T follicular helper cell (primary cell): Measurements from ENCODE around the gene VCAN.

Experiments
- DNase-seq: peaks from one replicate; pipeline ENCODE4 v3.0.0-alpha.2; 2020; ENCODE audit warnings: low read depth

VCAN gene

DNA sequence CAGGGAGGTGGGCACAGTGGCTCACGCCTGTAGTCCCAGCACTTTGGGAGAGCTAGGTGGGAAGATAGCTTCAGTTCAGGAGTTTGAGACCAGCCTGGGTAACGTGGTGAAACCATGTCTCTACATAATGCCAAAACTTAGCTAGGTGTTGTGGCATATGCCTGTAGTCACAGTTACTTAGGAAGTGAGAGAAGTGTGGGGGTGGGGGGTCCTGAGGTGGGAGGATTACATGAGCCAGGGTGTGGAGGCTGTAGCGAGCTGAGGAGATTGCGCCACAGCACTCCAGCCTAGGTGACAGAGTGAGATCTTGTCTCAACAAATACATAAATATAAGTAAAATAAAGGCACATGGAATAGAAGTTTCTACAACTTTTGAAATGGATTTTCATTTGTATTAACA, 23.1 kb downstream of the VCAN start:
- DNase-seq = no peak

DNA sequence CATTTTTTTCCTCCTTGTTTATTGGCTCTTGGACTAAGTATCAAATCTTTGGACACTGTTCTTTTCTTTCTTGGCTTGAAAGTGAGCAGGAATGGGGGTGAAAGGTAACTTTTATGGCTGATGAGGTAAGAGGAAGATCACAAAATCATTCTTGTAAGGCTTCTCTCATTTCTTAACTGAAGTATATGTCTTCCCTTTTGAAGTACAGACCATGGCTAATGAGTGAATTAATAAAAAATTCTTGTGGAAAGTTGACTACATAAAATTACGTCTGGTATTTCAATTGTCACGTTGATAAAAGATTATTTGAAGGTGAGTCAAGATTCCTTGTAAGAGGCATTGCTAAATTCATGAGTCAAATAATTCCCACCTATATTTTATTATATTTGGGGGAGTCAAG, 25.1 kb downstream of the VCAN start:
- DNase-seq = no peak

DNA sequence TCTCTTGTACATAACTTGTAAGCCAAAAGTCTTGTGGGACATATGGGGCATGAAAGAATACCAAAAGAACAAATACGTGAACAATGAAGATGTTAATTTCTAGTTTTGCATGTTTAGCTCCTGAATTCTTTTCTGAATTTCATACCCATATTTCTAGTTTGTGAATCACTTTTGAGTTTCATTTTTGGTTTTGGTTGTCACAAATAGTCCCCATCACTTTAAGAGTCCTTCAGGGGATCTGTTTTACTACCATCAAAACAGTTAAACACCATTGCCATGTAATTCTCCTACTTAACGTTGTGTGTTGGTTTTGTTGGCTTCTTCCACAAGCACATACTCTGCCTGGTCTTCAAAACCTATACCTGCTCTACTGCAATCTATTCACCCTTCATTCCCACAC, 27.0 kb downstream of the VCAN start:
- DNase-seq = no peak

DNA sequence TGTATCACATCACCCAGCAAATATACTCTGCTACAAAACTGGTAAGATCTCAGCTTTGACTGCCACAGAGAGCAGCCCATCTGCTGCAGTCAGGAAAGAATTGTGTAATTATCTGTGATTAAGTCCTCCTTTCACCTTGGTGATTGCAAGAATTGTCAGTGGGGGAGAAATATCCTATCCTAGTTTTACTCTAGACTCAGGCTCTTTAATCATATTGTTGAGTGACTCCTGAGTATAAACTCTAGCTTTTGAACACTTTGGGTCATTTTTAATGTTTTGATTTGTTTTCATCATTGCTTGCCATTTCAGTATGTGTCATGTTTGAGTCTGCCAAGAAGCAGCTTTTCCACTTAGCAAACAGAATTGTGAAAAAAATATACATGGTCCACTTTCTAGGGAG, 32.1 kb downstream of the VCAN start:
- DNase-seq = no peak

DNA sequence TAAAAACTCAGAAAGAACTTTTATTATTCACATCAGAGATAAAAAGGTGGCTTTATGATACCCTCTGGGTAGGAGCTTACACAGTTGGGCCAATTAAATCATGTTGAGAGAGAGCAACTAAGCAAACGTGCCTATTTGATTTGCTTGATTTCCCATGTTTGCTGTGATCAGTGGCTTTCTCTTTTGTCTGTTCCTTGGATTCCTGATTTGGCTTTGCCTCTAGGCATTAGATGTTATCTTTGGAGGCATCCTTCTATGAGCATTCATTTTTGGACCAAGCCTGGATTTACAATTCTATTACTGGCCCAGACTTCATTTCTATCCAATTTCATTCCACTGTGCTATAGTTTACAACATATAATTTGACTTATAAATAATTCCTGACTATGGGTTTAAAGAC, 35.9 kb downstream of the VCAN start:
- no peak for DNase-seq

DNA sequence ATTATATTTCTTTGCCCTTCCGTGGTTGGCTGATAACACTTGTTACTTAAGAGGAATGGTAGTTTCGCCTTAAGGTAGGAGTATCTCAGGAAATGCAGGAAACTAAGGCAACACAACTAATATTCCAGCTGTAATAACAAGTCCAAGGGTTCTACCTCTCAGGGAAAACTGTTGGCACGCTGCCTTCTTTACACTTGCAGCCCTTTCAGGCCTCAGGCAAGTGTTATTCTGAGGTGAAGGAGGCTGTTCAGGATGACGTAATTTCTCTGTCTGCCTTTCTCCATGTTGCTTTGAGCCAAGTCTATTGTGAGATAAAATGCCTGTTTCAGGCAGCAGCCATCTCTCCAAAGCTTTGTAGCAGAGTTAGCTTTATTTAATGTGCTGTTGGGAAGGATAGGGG, 38.0 kb downstream of the VCAN start:
- DNase-seq = no peak

DNA sequence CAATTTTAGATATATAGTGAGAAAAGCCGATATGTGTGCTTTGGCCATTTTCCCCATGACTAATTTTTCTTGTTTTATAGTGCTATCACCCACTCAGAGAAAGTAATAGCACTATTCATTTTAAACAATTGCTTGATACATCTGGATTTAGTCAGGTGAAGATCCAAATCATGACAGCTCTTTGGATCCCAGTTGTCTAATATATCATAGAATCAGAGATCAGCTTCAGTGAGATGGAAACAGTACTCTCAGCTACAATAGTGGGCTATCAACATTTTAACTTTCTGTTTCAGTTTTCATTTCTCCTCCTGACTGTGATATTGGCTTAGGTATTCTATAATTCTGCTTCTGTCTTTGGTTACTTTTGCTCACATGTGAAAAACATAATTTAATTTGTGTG, 38.7 kb downstream of the VCAN start:
- no peak for DNase-seq

DNA sequence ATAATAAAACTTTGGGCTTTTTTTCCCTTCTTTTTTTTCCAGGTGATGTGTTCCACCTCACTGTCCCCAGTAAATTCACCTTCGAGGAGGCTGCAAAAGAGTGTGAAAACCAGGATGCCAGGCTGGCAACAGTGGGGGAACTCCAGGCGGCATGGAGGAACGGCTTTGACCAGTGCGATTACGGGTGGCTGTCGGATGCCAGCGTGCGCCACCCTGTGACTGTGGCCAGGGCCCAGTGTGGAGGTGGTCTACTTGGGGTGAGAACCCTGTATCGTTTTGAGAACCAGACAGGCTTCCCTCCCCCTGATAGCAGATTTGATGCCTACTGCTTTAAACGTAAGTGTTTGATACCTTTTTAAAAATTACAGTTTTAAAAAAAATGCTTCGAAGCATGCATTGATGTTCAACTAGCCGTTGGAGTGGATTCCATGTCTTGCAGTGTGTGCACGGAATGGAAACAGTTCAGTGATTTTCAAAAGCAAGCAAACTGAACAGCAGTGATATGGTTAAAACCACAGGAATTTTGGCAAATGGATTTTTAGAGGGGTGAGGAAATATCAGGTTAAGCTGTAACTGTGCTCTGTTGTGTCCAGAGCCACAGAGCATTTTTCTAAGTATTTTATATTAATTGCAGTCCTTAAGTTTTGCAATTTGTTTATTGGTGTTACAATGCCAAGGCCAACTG, 40.7 kb downstream of the VCAN start:
- DNase-seq = no peak

DNA sequence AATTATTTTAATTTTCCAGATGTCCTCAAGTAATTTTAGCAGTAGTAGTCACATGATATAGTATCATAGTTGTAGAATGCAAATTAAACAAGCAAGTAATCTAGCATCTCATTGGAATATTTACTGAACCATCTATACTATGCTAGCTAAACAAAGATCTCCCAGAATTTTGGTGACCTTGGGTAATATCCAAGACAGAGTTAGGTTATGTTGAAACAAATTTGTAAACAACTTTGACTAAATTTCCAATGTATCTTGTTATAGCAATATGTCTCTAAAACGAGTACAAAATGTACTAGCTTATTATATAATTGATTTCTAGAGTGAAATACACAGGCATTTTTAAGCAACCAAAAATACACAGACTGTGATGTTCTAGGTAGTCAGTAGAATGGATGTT, 41.5 kb downstream of the VCAN start:
- DNase-seq = no peak

DNA sequence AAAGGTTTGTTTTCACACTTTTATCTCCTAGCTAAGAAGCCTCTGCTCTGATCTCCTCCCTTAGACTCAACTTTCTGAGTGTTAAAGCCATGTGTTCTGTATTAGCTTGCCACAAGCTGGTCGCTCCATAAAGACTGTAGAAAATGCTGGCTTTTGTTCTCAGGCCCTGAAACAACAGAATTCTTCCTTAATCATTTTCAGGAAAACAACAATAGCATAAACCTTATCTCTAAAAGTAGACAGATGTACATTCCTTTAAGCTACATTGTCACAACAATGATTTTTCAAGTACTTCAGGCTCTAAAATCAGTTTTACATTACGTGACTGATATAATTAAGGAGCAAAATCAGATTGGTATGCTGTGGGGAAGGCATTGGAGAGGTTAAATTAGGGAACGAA, 41.9 kb downstream of the VCAN start:
- no peak for DNase-seq

DNA sequence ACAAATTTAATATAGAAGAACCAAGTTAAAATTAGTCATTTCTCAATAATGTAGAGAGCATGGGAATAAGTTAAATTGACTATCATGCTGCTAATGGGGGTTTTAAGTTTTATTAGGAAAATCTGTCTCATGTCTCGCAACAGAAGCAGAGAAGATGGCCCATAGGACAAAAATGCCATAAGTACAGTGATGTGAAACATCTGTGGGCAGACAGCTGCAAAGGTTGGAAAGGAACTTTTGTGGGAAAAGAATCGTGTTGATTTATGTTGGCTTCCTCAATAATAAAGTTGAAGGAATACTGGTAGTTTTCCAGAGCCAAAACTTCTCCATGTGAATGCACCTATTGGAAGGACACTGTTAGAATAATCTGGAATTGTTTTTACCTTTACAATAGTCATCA, 44.8 kb downstream of the VCAN start:
- DNase-seq = no peak

DNA sequence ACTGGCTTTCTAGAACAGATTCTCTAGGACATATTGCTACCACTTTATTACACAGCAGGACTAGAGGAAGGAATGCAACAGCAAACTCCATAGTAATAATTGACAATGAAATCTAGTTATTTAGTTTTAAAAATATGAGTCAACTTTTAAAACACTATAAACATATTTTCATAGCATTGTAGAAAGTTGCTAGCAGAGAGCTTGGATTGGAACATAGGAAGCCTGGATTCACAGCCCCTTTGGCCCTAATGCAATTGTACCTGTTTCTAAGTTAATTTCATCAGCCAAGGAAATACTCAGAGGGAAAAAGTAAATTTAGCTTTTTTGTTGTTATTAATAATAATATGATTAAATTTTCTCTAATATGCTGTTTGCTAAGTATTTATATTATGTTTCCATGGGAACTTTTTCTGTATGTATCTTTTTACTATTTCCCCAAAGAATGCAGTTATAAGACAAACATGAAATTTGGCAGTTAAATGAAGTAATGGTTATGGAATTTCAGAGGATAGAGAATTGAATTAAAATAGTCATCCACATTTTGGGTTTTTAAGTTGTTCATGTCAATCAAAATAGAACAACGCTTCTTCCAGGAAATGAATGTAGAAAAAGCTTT, 45.6 kb downstream of the VCAN start:
- no peak for DNase-seq

DNA sequence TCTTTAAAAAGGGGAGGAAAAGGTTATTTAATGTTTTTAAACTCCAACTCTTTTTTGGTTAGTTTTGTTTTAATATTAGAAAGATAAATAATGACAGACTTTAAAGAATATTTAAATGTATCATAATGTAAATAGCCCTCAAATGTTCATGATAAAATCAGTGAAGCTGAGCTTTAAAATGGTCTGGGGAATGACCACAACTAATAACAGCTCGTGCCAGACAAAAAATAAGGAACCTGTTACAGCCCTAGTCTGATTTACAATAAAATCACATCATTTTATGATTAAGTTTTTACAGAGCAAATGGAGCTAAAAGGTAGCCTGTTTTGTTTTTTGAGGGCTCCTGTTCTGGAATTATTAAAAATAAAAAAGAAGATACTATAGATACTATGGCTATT, 46.1 kb downstream of the VCAN start:
- DNase-seq = no peak

DNA sequence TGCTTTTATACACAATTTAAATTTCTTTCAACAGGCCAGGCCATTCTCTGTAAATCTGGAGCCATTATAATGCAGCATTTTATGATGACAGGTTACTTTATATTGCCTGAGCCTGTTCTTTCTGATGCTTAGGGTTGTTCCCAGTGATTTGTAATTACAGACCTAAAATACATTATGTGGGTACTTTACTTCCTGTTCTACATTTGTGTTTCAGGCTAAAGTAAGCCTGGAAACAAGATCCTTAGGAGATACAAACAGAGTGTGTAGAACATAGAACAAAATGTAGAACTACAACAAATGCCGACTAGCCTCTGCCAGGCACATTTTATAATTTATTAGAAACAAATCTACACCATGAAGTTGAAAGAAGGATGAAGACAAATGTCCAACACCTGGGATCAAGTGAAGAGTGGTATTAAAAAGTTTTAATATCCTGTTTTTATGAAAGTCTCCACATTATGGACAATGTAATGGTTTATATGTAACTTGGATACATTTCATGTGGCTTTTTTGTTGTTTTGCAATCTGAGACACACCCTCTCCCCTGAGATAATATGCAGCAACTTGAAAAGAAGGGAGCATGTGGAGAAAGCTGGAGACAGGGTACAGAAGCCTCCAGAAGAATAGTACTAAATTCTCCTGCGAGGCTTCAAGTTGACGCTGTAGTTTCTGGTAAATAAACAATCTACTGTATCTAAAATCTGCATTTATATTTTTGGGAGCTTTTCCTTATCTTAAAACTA, 46.9 kb downstream of the VCAN start:
- DNase-seq = no peak

DNA sequence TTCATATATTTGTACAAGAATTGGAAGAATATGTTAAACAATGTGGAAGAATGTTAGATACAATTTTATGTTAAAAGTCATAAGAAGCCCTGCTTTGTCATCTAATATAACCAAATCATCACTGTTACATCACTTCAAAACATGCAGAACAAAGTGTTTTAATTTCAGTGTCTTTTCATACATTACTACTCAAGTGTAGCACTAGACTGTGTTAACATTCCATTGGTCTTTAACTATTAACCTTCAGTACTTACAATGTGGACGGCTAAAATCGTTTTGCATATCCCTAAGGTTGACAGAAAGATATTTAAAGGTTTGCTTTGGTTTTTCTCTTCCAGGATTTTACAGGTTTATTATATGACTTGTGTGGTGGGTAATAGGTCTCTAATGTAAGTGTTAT, 50.9 kb downstream of the VCAN start:
- DNase-seq = no peak

DNA sequence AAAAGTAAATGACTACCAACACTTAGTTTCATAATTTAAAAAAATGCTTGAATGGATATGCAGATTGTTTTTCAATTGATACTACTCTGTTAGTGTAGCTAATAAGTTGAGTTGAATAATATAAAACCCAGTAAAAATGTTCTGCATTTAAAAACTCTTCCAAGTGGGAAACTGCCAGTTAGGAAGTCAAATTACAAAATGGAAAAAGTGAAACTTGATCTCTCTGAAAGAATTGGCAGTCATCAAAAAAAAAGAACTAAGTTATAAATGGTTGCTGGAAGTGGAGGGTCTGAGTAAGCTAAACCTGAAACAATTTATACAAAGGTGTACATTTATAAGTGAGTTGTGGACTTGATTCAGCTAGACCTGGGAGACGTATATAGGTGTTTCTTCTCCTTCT, 52.4 kb downstream of the VCAN start:
- DNase-seq = no peak

DNA sequence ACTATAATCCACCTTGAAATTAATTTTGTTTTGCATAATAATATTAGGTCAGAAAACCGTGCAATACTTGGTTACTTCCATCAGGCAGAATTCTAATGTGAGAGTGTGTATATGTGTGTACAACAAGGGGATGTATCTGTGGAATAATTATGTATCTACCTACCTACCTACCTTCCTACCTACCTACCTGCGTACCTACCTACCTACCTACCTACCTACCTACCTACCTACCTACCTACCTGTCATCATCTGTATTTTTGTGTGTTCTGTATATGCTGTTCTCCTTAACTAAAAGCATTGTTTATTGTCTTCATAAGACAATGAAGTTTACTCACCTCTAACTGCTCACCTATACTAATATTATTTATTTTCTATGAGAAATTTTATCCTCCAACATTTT, 52.8 kb downstream of the VCAN start:
- DNase-seq = no peak

DNA sequence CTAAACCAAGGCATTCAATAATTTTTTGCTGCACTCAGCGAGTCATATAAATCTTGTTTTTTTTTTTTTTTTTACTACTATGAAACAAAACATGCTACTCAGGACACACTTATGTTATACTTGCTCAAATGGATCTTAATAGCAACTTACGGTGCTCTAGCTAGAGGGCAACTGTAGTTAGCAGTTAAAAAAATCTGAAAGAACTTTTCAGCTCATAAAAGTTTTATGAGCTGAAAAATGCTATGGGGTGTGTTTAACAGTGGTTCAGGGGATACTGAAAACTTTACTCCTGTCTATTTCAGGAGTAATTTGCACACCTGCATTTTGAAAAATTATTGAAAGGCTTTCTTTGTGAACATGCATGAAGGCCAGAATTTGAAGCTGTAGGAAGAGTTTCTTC, 53.4 kb downstream of the VCAN start:
- DNase-seq = no peak

DNA sequence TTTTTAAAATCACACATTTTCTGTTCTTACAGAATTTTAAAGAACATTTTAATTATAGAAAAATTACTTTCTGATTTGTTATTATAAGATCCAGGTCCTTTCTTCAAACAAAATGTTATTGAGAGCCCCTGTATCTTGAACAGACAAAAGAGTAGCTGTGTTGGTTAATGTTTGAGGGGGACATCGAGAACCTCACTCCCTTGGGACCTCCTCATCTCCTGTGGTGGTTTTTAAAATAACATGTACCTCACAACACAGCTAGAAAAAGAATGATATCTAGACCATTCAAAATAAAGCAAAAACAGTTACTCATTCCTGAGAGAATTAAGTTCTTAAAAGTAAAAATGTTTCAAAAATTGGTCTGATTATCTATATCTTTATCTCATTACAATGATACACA, 54.7 kb downstream of the VCAN start:
- no peak for DNase-seq

DNA sequence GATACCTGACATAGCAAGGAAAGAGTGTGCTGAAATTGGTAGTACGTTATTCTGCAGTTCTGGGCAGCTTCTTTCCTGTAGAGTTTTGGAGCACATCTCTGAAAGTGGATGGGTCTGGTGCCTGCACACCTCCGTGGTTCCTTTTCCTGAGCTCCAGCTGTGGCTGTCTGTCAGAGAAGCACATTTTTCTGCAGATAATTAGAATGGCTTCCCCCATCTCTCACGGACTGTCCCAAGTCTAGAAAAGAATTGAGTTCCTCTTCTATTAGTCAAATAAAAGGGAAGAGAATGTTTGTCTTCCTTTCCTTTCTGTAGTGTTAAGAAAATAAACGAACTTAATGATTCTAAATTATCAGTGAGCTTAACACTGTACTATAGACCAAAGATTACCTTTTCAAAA, 55.7 kb downstream of the VCAN start:
- DNase-seq = no peak

DNA sequence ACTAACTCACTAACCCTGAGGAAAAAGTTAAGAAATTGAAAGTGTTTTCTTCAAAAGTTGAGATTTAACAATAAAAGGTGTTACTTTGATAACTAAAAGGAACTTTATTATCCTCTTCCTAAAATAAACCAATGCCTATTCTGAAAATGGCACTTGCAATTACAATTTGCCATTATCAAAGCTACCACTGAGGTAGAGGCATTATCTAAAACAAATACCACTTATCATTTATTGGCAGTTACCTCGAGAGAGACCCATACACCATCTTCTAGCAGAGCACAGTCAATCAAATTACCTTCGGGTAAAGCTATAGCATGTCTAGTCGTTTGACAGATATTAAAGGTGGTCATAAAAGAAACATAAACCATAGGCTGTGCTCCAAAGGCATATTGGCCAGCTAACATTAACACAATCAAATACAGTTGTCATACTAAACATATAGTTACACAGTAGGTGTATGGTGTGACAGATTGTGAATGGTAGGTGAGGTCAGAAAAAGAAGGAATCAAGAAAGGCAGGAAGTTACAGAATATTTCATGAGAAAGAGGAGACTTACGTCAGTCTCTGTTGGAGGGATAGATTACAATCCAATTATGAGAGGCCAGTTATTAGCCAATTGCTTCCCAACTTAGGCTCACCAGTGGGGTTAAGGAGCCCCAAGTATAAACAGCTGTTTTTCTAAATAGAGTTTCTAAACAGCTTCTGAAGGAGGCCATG, 56.3 kb downstream of the VCAN start:
- DNase-seq = no peak

DNA sequence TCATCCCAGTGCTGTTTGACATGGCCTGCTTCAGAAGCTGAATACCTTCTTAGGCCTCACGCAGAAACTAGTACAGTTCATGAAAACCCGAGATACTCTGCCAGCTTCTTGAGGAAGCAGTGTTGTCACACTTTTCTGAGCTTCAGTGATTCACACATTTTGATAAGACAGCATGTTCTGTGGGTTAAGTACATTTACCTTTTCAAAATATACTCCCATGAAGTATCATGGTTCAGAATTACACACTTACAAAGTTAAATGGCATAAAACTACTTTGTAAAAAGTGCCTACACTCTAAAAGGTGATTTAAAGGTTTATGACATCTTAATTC, 56.9 kb downstream of the VCAN start:
- DNase-seq = no peak

DNA sequence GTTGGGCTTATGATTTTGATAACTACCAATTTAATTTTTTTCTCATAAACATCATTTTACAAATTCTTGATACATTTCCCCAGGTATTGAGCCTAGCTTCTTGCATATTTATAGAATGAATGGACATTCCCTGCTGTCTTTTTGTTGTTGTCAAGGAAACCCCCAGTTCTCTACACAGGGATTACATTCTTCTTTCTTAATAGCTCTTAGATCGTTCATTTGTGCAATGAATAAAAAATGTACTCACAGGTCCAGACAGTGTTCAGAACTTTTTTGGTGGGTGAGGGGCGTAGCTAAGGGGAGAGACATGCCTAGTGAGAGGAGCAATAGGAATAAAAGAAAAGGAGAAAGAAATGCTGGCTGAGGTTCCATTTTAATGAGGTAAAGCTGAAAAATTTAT, 58.6 kb downstream of the VCAN start:
- DNase-seq = no peak
